ENCODE results near the gene CASD1.

- TF ChIP-seq EZH2 (IDR thresholded peaks at IDR 0.05) (no peak), CTCF (IDR thresholded peaks at IDR 0.05) (no peak), EZH2phosphoT487 (IDR thresholded peaks at IDR 0.05) (no peak)
These were observed 3.3 kb downstream of the CASD1 start for GRCh38 chr7:94512735-94513564.
